Spleen (tissue), 11 donors: Measurements from ENCODE around the gene ARSI. TPM values are rescaled to one million over a fixed set of nuclear protein-coding genes. Genes with fewer than 3 reads are reported as not detected.

Experiments
- DNase-seq: peaks from one replicate; pipeline ENCODE4 v3.0.0-alpha.2; 2020
- H3K27ac ChIP-seq, 8 donors: fragments of 200-600 bp; sonication (generic) in 7 of 8; 1 replicate in 4 of 8; 2 replicates in 4 of 8; pipeline versions ENCODE4 v1.5.0 to v1.8.0; 2016 to 2021; ENCODE audit warnings: inconsistent platforms in 4 of 8, mild to moderate bottlenecking in 4 of 8, moderate library complexity in 1 of 8
- H3K27me3 ChIP-seq, 7 donors: fragments of 200-600 bp; sonication (generic) in 6 of 7; replicated peaks in 1 of 7; 1 replicate in 4 of 7; 2 replicates in 3 of 7; pipeline versions ENCODE4 v1.5.0 to v1.8.0; 2016 to 2021; ENCODE audit warnings: inconsistent platforms in 3 of 7, mild to moderate bottlenecking in 1 of 7
- H3K36me3 ChIP-seq, 6 donors: fragments of 200-600 bp; sonication (generic) in 5 of 6; 1 replicate in 4 of 6; 2 replicates in 2 of 6; pipeline versions ENCODE4 v1.5.0 to v1.8.0; 2016 to 2021; ENCODE audit warnings: inconsistent platforms in 2 of 6
- H3K4me1 ChIP-seq, 6 donors: fragments of 200-600 bp; sonication (generic) in 5 of 6; 1 replicate in 3 of 6; 2 replicates in 3 of 6; pipeline versions ENCODE4 v1.5.0 to v1.8.0; 2016 to 2021; ENCODE audit warnings: inconsistent platforms in 3 of 6
- H3K4me3 ChIP-seq, 8 donors: fragments of 200-600 bp; sonication (generic) in 7 of 8; 1 replicate in 4 of 8; 2 replicates in 4 of 8; pipeline versions ENCODE4 v1.5.0 to v1.8.0; 2016 to 2021; ENCODE audit warnings: inconsistent platforms in 4 of 8, mild to moderate bottlenecking in 4 of 8, moderate library complexity in 2 of 8
- H3K9me3 ChIP-seq, 8 donors: fragments of 200-600 bp; sonication (generic) in 7 of 8; 1 replicate in 4 of 8; 2 replicates in 4 of 8; pipeline versions ENCODE4 v1.5.0 to v1.8.0; 2016 to 2021; ENCODE audit warnings: inconsistent platforms in 4 of 8
- POLR2A ChIP-seq, 3 donors: fragments of 450-650 bp; IDR thresholded peaks; one replicate each; pipeline ENCODE4 v1.5.1; 2017; ENCODE audit warnings: antibody characterized with exemption in 3 of 3, mild to moderate bottlenecking in 1 of 3
- POLR2AphosphoS5 ChIP-seq, 3 donors: sonication (generic); formaldehyde crosslinking; IDR thresholded peaks; one replicate each; pipeline ENCODE4 v1.5.1; 2017; ENCODE audit warnings: antibody characterized with exemption in 3 of 3
- WGBS, 5 donors: extraction: QIAGEN DNeasy Blood & Tissue Kit in 3 of 5; methylation state at CpG; one replicate each; pipeline versions ENCODE4 v1.1.5 to v1.1.7; 2013 to 2018; 5-methylcytosine and 5-hydroxymethylcytosine counted together
- intact Hi-C: fragments of 100-400 bp; cut with DNase I; formaldehyde crosslinking; loops from one replicate; pipeline ENCODE4 v1.15.0; 2023; ENCODE audit warnings: low total_unique reads
- polyA plus RNA-seq, 3 donors: library from polyadenylated mRNA; stranded (reverse); fragments of 200-250 nt; gene quantifications; one replicate each; pipeline ENCODE4 v1.2.1, GENCODE V29; 2013
- total RNA-seq, 7 donors: library from RNA; depleted of rRNA in 3 of 7; stranded (reverse); fragments of >200 nt in 3 of 7; fragmentation: NEBNext Ultra II Directional in 4 of 7; extraction: Animal tissue kit (Norgen Biotek cat#: 25700) in 4 of 7; gene quantifications; one replicate each; pipeline versions ENCODE4 v1.1.0 to v1.2.1, GENCODE V29; 2016 to 2021
- TF ChIP-seq, protein P1 (sequence below), 11 experiments: fragments of 200-600 bp in 7 of 11; fragments of 450-650 bp in 4 of 11; sonication (generic) in 4 of 11; IDR thresholded peaks in 8 of 11; conservative IDR thresholded peaks in 3 of 11; 1 replicate in 7 of 11; 2 replicates in 4 of 11; pipeline versions ENCODE4 v1.4.0 to v1.8.0; 2016 to 2021; ENCODE audit warnings: antibody characterized with exemption in 11 of 11, inconsistent platforms in 4 of 11, mild to moderate bottlenecking in 1 of 11
- donor health status: healthy with polysubstance abuse.
- donor health status: DM: no; HTN: no; CAD: no; lungs with moderate emphysema.
- donor health status: DM: no; HTN: no; CAD: no.
- donor health status: Bipolar disorder and iron deficiency.
- donor health status: healthy.
- donor health status: DM: no; HTN: no; CAD: no.
- donor health status: DM: yes; HTN: yes; CAD: no.

ARSI gene
- total and polyA plus RNA-seq, 10 donors = 0.07 to 3.8 (median 0.92) TPM

GRCh38 chr5:150295741-150296486 is 6.8 kb downstream of the ARSI start:
- H3K4me1 ChIP-seq = peaks cover 0 to 1% (median 0%) of the 10 kb centered on the region in 6 donors
- H3K27ac ChIP-seq = no peak overlapping the region
- H3K9me3 ChIP-seq = no peaks in the 10 kb centered on the region
- intact Hi-C loops = no loop called here
- no peak for DNase-seq
- no peaks in the 10 kb centered on the region for H3K36me3 ChIP-seq
- 86 to 92% (median 90%) methylated on average over 17 of the region's 17 CpGs for WGBS, 5 donors
- no peak for TF ChIP-seq POLR2AphosphoS5 (IDR thresholded peaks at IDR 0.05)
- TF ChIP-seq POLR2A (IDR thresholded peaks at IDR 0.05) = no peak
- TF ChIP-seq, protein P1, sequence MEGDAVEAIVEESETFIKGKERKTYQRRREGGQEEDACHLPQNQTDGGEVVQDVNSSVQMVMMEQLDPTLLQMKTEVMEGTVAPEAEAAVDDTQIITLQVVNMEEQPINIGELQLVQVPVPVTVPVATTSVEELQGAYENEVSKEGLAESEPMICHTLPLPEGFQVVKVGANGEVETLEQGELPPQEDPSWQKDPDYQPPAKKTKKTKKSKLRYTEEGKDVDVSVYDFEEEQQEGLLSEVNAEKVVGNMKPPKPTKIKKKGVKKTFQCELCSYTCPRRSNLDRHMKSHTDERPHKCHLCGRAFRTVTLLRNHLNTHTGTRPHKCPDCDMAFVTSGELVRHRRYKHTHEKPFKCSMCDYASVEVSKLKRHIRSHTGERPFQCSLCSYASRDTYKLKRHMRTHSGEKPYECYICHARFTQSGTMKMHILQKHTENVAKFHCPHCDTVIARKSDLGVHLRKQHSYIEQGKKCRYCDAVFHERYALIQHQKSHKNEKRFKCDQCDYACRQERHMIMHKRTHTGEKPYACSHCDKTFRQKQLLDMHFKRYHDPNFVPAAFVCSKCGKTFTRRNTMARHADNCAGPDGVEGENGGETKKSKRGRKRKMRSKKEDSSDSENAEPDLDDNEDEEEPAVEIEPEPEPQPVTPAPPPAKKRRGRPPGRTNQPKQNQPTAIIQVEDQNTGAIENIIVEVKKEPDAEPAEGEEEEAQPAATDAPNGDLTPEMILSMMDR (IDR thresholded peaks at IDR 0.05 in 8 of 11, conservative IDR thresholded peaks at IDR 0.05 in 3 of 11) = no peak
- no peak overlapping the region for H3K4me3 ChIP-seq
- peaks cover 0 to 9% (median 0%) of the 10 kb centered on the region in 7 donors for H3K27me3 ChIP-seq

- intact Hi-C loops = no loop called here
- TF ChIP-seq, protein P1 (IDR thresholded peaks at IDR 0.05 in 8 of 11, conservative IDR thresholded peaks at IDR 0.05 in 3 of 11) = no peak
- no peak for TF ChIP-seq POLR2AphosphoS5 (IDR thresholded peaks at IDR 0.05)
- TF ChIP-seq POLR2A (IDR thresholded peaks at IDR 0.05) = no peak
- H3K4me1 ChIP-seq = no peaks in the 10 kb centered on the region
- H3K27ac ChIP-seq = no peak overlapping the region
- no peak for DNase-seq
- no peaks in the 10 kb centered on the region for H3K36me3 ChIP-seq
- H3K9me3 ChIP-seq = no peaks in the 10 kb centered on the region
- H3K4me3 ChIP-seq = no peak overlapping the region
- peaks cover 0 to 8% (median 0%) of the 10 kb centered on the region in 7 donors for H3K27me3 ChIP-seq
- WGBS, 5 donors = 46 to 83% (median 66%) methylated on average over 6 to 10 of the region's 10 CpGs
These were observed 7.5 kb downstream of the ARSI start for GRCh38 chr5:150295172-150295634.

DNA sequence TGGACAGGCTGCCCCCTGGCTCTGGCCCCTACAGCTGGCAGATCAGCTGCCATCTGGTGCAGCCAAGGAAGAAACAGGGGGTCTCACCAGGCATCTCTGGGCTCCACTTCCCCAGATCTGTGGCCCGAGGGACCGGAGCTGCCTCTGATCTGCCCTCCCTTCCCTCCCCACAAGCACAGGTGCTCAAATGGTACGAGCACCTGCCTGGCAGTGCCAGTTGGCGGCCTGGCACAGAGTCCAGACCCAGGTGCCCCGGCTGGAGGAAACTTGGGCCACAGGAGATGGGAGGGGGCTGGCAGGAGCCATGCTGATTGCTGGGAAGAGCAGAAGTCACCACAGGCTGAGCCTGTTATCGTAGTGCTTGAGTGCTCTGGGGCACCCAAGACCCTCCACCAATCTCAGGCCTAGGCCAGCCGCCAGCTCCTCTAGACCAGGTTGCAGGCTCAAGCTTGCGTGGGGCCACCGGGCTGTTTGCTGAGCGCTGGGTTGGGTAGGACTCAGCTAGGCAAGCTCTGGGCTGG is 8.1 kb downstream of the ARSI start:
- no peaks in the 10 kb centered on the region for H3K9me3 ChIP-seq
- no peak for DNase-seq
- no peaks in the 10 kb centered on the region for H3K4me1 ChIP-seq
- 79 to 94% (median 84%) methylated on average over 4 to 10 of the region's 10 CpGs; no CpG with 5 or more reads in 1 of the 5 donors for WGBS, 5 donors
- TF ChIP-seq, protein P1 (IDR thresholded peaks at IDR 0.05 in 8 of 11, conservative IDR thresholded peaks at IDR 0.05 in 3 of 11) = no peak
- TF ChIP-seq POLR2AphosphoS5 (IDR thresholded peaks at IDR 0.05) = no peak
- TF ChIP-seq POLR2A (IDR thresholded peaks at IDR 0.05) = no peak
- H3K4me3 ChIP-seq = no peak overlapping the region
- H3K36me3 ChIP-seq = no peaks in the 10 kb centered on the region
- H3K27ac ChIP-seq = no peak overlapping the region
- intact Hi-C loops = no loop called here
- H3K27me3 ChIP-seq = peaks cover 0 to 12% (median 0%) of the 10 kb centered on the region in 7 donors
